ENCODE measurements around the gene TARBP1. TPM values are rescaled to one million over a fixed set of nuclear protein-coding genes. Genes with fewer than 3 reads are reported as not detected.

The TARBP1 gene
- total and polyA plus RNA-seq, 2 of the 8 experiments (the other 6 are each of a cell fraction or from before 2014, with no cell fraction given), result 21.9 to 32.3 TPM

DNA sequence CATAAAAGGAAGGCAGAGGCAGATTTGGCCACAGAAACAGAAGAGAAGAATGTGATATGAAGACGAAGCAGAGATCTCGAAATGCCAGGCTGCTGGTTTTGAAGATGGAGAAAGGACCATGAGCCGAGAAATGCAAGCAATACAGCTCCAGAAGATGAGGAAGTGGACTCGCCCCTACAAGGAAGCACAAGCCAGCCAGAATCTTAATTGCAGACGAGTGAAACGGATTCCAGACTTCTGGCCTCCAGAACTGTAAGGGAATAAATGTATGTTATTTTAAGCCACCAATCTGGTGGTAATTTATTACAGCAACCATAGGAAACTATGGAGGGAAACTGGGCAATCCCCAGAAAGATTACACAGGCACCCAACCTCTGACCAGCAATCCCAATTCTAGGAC lies 24.1 kb downstream of the TARBP1 start (continued):
- TF ChIP-seq, protein P1, sequence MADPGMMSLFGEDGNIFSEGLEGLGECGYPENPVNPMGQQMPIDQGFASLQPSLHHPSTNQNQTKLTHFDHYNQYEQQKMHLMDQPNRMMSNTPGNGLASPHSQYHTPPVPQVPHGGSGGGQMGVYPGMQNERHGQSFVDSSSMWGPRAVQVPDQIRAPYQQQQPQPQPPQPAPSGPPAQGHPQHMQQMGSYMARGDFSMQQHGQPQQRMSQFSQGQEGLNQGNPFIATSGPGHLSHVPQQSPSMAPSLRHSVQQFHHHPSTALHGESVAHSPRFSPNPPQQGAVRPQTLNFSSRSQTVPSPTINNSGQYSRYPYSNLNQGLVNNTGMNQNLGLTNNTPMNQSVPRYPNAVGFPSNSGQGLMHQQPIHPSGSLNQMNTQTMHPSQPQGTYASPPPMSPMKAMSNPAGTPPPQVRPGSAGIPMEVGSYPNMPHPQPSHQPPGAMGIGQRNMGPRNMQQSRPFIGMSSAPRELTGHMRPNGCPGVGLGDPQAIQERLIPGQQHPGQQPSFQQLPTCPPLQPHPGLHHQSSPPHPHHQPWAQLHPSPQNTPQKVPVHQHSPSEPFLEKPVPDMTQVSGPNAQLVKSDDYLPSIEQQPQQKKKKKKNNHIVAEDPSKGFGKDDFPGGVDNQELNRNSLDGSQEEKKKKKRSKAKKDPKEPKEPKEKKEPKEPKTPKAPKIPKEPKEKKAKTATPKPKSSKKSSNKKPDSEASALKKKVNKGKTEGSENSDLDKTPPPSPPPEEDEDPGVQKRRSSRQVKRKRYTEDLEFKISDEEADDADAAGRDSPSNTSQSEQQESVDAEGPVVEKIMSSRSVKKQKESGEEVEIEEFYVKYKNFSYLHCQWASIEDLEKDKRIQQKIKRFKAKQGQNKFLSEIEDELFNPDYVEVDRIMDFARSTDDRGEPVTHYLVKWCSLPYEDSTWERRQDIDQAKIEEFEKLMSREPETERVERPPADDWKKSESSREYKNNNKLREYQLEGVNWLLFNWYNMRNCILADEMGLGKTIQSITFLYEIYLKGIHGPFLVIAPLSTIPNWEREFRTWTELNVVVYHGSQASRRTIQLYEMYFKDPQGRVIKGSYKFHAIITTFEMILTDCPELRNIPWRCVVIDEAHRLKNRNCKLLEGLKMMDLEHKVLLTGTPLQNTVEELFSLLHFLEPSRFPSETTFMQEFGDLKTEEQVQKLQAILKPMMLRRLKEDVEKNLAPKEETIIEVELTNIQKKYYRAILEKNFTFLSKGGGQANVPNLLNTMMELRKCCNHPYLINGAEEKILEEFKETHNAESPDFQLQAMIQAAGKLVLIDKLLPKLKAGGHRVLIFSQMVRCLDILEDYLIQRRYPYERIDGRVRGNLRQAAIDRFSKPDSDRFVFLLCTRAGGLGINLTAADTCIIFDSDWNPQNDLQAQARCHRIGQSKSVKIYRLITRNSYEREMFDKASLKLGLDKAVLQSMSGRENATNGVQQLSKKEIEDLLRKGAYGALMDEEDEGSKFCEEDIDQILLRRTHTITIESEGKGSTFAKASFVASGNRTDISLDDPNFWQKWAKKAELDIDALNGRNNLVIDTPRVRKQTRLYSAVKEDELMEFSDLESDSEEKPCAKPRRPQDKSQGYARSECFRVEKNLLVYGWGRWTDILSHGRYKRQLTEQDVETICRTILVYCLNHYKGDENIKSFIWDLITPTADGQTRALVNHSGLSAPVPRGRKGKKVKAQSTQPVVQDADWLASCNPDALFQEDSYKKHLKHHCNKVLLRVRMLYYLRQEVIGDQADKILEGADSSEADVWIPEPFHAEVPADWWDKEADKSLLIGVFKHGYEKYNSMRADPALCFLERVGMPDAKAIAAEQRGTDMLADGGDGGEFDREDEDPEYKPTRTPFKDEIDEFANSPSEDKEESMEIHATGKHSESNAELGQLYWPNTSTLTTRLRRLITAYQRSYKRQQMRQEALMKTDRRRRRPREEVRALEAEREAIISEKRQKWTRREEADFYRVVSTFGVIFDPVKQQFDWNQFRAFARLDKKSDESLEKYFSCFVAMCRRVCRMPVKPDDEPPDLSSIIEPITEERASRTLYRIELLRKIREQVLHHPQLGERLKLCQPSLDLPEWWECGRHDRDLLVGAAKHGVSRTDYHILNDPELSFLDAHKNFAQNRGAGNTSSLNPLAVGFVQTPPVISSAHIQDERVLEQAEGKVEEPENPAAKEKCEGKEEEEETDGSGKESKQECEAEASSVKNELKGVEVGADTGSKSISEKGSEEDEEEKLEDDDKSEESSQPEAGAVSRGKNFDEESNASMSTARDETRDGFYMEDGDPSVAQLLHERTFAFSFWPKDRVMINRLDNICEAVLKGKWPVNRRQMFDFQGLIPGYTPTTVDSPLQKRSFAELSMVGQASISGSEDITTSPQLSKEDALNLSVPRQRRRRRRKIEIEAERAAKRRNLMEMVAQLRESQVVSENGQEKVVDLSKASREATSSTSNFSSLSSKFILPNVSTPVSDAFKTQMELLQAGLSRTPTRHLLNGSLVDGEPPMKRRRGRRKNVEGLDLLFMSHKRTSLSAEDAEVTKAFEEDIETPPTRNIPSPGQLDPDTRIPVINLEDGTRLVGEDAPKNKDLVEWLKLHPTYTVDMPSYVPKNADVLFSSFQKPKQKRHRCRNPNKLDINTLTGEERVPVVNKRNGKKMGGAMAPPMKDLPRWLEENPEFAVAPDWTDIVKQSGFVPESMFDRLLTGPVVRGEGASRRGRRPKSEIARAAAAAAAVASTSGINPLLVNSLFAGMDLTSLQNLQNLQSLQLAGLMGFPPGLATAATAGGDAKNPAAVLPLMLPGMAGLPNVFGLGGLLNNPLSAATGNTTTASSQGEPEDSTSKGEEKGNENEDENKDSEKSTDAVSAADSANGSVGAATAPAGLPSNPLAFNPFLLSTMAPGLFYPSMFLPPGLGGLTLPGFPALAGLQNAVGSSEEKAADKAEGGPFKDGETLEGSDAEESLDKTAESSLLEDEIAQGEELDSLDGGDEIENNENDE (IDR thresholded peaks at IDR 0.05; ENCODE audit: insufficient replicate concordance, low read length), result no peak
- TF ChIP-seq RBBP5 (IDR thresholded peaks at IDR 0.05; ENCODE audit: borderline replicate concordance, low read depth, low read length) (no peak), KDM1A (IDR thresholded peaks at IDR 0.05; ENCODE audit: borderline replicate concordance, low read length) (no peak), SP4 (IDR thresholded peaks at IDR 0.05; ENCODE audit: low read length) (no peak), RFX5 (IDR thresholded peaks at IDR 0.05; ENCODE audit: borderline replicate concordance, low read depth, low read length) (no peak), GABPA (IDR thresholded peaks at IDR 0.05; ENCODE audit: borderline replicate concordance, insufficient read depth, low read length) (no peak), SAP30 (IDR thresholded peaks at IDR 0.05; ENCODE audit: insufficient read depth, insufficient replicate concordance, low read length) (no peak), SIRT6 (IDR thresholded peaks at IDR 0.05; ENCODE audit: low read length) (no peak), GTF2F1 (IDR thresholded peaks at IDR 0.05; ENCODE audit: borderline replicate concordance, low read depth, low read length) (no peak), POU5F1 (IDR thresholded peaks at IDR 0.05; ENCODE audit: low read depth, low read length) (no peak), TAF1 (IDR thresholded peaks at IDR 0.05; ENCODE audit: low read depth, low read length) (no peak), JUND (IDR thresholded peaks at IDR 0.05; ENCODE audit: low read length) (no peak)
